Urinary bladder (tissue), 4 donors: ENCODE results near the gene SPG7. TPM values are rescaled to one million over a fixed set of nuclear protein-coding genes. Genes with fewer than 3 reads are reported as not detected.

Source experiments
- DNase-seq: peaks from one replicate; pipeline ENCODE4 v3.0.0-alpha.2; 2015; ENCODE audit errors: extremely low spot score
- H3K27ac ChIP-seq: one replicate; pipeline ENCODE4 v1.5.1; 2013; ENCODE audit warnings: low read depth, mild to moderate bottlenecking, moderate library complexity
- H3K36me3 ChIP-seq: one replicate; pipeline ENCODE4 v1.6.1; 2013; ENCODE audit warnings: mild to moderate bottlenecking, moderate library complexity; ENCODE audit not compliant: insufficient read depth
- H3K4me1 ChIP-seq: one replicate; pipeline ENCODE4 v1.6.1; 2013; ENCODE audit warnings: mild to moderate bottlenecking, moderate library complexity; ENCODE audit not compliant: insufficient read depth
- H3K4me3 ChIP-seq: one replicate; pipeline ENCODE4 v1.5.1; 2013; ENCODE audit warnings: low read depth, low read length
- WGBS: extraction: QIAGEN DNeasy Blood & Tissue Kit; methylation state at CpG from one replicate; pipeline ENCODE4 v1.1.7; 2013; 5-methylcytosine and 5-hydroxymethylcytosine counted together
- polyA plus RNA-seq: library from polyadenylated mRNA; stranded (reverse); fragments of 200-250 nt; gene quantifications from one replicate; pipeline ENCODE4 v1.2.3, GENCODE V29; 2013
- total RNA-seq: library from RNA; depleted of rRNA; stranded (reverse); fragments of >200 nt; gene quantifications from one replicate; pipeline ENCODE4 v1.2.3, GENCODE V29; 2014
- donor health status: healthy with polysubstance abuse.
- donor health status: healthy.

Gene SPG7
- total and polyA plus RNA-seq, 2 donors = 77.8 to 85.4 TPM

GRCh38 chr16:89536886-89537548 lies 28.8 kb downstream of the SPG7 start:
- DNase-seq = no peak
- Histone ChIP-seq H3K4me3 (no peak overlapping the region), H3K4me1 (no peaks in the 10 kb centered on the region), H3K36me3 (peaks cover 3% of the 10 kb centered on the region), H3K27ac (no peak overlapping the region)
- WGBS = 83% methylated on average over 36 of the region's 36 CpGs

DNA sequence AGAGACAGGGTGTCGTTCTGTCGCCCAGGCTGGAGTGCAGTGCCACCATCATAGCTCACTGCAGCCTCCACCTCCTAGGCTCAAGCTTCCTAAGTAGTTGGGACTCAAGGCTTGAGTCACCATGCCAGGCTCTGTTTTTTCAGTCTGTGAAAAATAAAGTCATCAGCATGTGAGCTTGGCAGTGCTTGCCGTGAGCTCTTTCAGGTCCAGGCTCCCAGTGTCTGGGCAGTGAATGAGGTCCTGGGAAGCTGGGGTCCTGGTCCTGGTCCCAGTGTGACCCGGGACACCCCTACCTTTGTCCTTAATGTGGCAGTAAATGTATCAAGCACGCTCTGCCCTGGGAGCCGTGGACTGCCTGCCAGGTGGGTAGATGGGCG lies 29.3 kb downstream of the SPG7 start:
- no peak for DNase-seq
- Histone ChIP-seq H3K4me3 (no peak overlapping the region), H3K27ac (no peak overlapping the region), H3K4me1 (no peaks in the 10 kb centered on the region), H3K36me3 (peaks cover 3% of the 10 kb centered on the region)
- 92% methylated on average over 7 of the region's 7 CpGs for WGBS

DNA sequence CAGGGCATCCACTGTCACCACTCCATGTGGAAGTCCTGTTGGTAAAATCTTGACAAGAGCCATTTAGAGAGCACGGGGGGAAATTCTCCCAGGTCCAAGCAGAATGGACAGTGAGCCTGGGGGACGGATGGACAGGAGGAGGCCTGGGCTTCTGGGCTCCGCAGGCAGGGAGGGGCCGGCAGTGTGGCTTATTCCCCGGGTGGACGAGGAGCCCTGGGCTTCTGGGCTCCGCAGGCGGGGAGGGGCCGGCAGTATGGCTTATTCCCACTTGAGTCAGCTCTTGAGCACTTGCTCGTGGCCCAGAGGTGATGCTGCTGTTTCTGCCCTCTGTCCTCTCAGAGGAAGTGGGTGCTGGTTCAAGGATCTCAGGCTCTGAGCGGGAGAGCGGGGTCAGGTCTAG lies 30.1 kb downstream of the SPG7 start:
- no peak for DNase-seq
- peaks cover 3% of the 10 kb centered on the region for H3K36me3 ChIP-seq
- 91% methylated on average over 12 of the region's 12 CpGs for whole genome bisulfite sequencing

DNA sequence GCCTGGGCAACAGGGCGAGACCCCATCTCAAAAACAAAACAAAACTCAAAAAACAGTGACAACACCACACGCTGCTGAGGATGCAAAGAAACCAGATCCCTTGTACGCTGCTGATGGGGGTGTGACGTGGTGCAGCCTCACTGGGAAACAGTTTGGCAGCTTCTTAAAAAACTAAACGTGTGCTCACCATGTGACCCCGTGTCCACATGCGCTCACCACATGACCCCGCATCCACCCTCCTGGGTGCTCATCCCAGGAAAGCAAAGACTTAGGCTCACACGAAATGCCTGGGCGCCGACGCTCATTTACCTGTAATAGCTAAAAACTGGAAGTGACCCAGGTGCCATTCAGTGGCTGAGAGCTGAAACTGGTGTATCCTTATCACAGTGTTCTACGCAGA lies 32.4 kb downstream of the SPG7 start:
- 85% methylated on average over 13 of the region's 13 CpGs for WGBS
- peaks cover 6% of the 10 kb centered on the region for H3K36me3 ChIP-seq
- H3K4me1 ChIP-seq = no peaks in the 10 kb centered on the region
- no peak for DNase-seq
- no peak overlapping the region for H3K27ac ChIP-seq
- no peak overlapping the region for H3K4me3 ChIP-seq

More for the DNA sequence above, 30.1 kb downstream of the SPG7 start:
- no peak overlapping the region for H3K27ac ChIP-seq
- H3K4me3 ChIP-seq = no peak overlapping the region
- H3K4me1 ChIP-seq = no peaks in the 10 kb centered on the region

DNA sequence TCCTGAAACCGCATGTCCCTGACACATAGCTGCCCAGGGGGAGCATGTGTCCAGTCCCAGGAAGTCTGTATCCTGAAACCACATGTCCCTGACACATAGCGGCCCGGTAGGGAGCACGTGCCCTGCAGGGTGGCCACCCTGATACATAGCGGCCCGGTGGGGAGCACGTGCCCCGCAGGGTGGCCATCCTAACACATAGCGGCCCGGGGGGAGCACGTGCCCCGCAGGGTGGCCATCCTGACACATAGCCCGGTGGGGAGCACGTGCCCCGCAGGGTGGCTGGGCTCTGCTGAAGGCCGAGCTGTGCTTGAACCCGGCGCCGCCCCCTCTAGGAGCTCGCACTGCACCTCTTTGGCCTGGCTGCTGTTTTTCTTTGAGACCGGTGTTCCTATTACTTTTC lies 33.6 kb downstream of the SPG7 start:
- Histone ChIP-seq H3K27ac (no peak overlapping the region), H3K4me1 (no peaks in the 10 kb centered on the region), H3K36me3 (peaks cover 9% of the 10 kb centered on the region), H3K4me3 (no peak overlapping the region)
- WGBS = 93% methylated on average over 21 of the region's 21 CpGs
- no peak for DNase-seq

DNA sequence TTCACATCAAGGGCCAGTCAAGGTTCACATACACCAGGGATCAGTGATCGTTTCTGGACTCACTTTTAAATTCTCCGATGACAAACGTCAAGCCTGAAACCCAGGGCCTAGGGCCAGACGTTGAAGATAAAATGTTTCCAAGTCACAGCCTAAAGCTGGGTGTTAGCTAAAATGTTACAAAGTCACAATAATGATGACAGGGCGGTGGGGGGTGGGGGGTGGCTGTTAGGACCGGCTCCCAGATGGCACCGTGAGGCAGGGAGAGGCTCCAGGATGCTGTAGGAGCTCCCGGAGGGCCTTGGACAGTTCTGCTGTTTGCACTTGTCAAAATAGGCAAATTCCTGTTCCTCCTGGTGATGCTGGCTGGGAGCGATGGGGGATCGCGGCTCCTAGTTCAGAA lies 35.9 kb downstream of the SPG7 start:
- Histone ChIP-seq H3K36me3 (peaks cover 7% of the 10 kb centered on the region), H3K27ac (no peak overlapping the region), H3K4me1 (no peaks in the 10 kb centered on the region), H3K4me3 (no peak overlapping the region)
- DNase-seq = no peak
- WGBS = 90% methylated on average over 11 of the region's 11 CpGs

- Histone ChIP-seq H3K4me3 (no peak overlapping the region), H3K27ac (no peak overlapping the region), H3K36me3 (peaks cover 7% of the 10 kb centered on the region), H3K4me1 (no peaks in the 10 kb centered on the region)
- DNase-seq = no peak
- 94% methylated on average over 13 of the region's 13 CpGs for WGBS
Observed at GRCh38 chr16:89544713-89545043, 36.5 kb downstream of the SPG7 start.

GRCh38 chr16:89545044-89545830 lies 37.0 kb downstream of the SPG7 start:
- Histone ChIP-seq H3K4me3 (no peak overlapping the region), H3K36me3 (peaks cover 7% of the 10 kb centered on the region), H3K4me1 (no peaks in the 10 kb centered on the region), H3K27ac (no peak overlapping the region)
- 91% methylated on average over 17 of the region's 17 CpGs for WGBS
- DNase-seq = no peak

GRCh38 chr16:89545831-89546574 lies 37.8 kb downstream of the SPG7 start:
- Histone ChIP-seq H3K4me3 (no peak overlapping the region), H3K36me3 (peaks cover 7% of the 10 kb centered on the region), H3K4me1 (no peaks in the 10 kb centered on the region), H3K27ac (no peak overlapping the region)
- no peak for DNase-seq
- 94% methylated on average over 26 of the region's 26 CpGs for WGBS

- no peaks in the 10 kb centered on the region for H3K4me1 ChIP-seq
- WGBS = 92% methylated on average over 19 of the region's 19 CpGs
- no peak overlapping the region for H3K4me3 ChIP-seq
- no peak overlapping the region for H3K27ac ChIP-seq
- no peak for DNase-seq
- H3K36me3 ChIP-seq = peaks cover 7% of the 10 kb centered on the region
Observed at GRCh38 chr16:89546781-89547180, 38.6 kb downstream of the SPG7 start.

GRCh38 chr16:89547291-89547690 lies 39.1 kb downstream of the SPG7 start:
- no peak for DNase-seq
- Histone ChIP-seq H3K4me1 (no peaks in the 10 kb centered on the region), H3K36me3 (peaks cover 9% of the 10 kb centered on the region), H3K4me3 (no peak overlapping the region), H3K27ac (no peak overlapping the region)
- 94% methylated on average over 17 of the region's 17 CpGs for WGBS

GRCh38 chr16:89547860-89548259 lies 39.7 kb downstream of the SPG7 start:
- no peak overlapping the region for H3K27ac ChIP-seq
- WGBS = 95% methylated on average over 20 of the region's 20 CpGs
- H3K36me3 ChIP-seq = peaks cover 13% of the 10 kb centered on the region
- no peak for DNase-seq
- no peaks in the 10 kb centered on the region for H3K4me1 ChIP-seq
- no peak overlapping the region for H3K4me3 ChIP-seq

DNA sequence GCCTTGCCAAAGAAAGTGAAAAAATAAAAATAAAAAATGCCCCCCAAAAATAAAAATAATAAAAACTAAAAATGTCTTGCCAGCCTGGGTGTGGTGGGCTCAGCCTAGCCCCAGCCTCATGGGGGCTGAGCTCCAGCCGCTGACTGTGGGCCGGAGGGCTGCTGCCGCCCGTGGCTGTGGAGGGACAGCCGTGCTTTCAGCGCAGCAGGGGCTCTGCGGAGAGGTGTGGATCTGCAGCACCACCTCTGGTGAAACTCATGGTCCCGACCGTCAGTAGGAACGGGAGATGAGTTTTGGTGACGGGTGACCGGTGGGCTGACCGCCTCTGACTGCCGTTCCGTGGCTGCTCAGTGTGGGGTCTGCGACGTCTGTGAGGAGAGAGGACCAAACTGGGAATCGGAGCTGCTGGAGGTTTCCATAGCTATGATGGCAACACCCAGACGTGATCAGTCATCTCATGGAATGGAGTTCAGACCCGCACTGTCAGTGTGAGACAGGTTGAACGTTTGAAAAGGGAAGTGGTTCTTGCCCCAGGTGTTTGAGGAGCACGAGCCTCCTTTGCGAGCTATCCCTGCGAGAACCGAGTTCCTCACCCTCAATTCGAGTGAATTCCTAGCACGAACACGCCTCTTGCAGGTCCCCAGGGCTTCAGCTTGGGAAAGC lies 40.3 kb downstream of the SPG7 start:
- Histone ChIP-seq H3K27ac (no peak overlapping the region), H3K4me3 (no peak overlapping the region), H3K36me3 (peaks cover 14% of the 10 kb centered on the region), H3K4me1 (no peaks in the 10 kb centered on the region)
- DNase-seq = no peak
- 89% methylated on average over 28 of the region's 28 CpGs for WGBS
